ENCODE measurements around the gene EMC7. TPM values are rescaled to one million over a fixed set of nuclear protein-coding genes. Genes with fewer than 3 reads are reported as not detected.

EMC7 gene
- total and polyA plus RNA-seq, 9 of the 15 experiments (the other 6 are each of a cell fraction or from before 2014, with no cell fraction given): 25.8 to 92.8 (median 49.7) TPM

DNA sequence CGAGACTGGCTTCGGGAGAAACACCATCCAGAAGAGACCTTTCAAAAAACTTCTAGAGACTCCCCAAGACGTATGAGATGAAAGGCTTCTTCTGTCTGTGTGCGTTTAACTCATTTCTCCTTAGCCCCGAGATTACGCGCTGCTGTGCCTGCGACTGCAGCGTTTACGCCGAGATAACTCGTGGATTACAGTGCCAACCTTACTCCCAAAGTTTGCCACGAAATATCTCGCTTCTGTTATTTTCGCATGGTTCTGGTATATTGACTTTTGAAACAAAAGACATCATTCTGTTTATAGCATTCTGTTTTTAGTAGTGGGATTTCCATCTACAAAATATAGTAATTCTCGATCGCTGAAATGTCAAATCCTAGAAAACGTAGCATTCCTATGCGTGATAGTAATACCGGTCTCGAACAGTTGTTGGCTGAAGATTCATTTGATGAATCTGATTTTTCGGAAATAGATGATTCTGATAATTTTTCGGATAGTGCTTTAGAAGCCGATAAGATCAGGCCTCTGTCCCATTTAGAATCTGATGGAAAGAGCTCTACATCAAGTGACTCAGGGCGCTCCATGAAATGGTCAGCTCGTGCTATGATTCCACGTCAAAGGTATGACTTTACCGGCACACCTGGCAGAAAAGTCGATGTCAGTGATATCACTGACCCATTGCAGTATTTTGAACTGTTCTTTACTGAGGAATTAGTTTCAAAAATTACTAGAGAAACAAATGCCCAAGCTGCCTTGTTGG, 688 bp upstream of the EMC7 start (continued):
- TF ChIP-seq, protein P1, sequence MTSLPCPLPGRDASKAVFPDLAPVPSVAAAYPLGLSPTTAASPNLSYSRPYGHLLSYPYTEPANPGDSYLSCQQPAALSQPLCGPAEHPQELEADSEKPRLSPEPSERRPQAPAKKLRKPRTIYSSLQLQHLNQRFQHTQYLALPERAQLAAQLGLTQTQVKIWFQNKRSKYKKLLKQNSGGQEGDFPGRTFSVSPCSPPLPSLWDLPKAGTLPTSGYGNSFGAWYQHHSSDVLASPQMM (CRISPR knock-in tag; IDR thresholded peaks at IDR 0.05): no peak
- no peak for TF ChIP-seq ZNF408 (CRISPR knock-in tag; IDR thresholded peaks at IDR 0.05; ENCODE audit: low read depth)
- TF ChIP-seq NFATC3 (IDR thresholded peaks at IDR 0.05): no peak
- TF ChIP-seq ZNF184 (CRISPR knock-in tag; IDR thresholded peaks at IDR 0.05): no peak
- 0 out of 2 replicates have a peak, but pooled peaks have one; percentile 43 for TF ChIP-seq ERF (CRISPR knock-in tag; IDR thresholded peaks at IDR 0.05)
- no peak for TF ChIP-seq ZBTB17 (CRISPR knock-in tag; IDR thresholded peaks at IDR 0.05)
- no peak for TF ChIP-seq MEF2A (IDR thresholded peaks at IDR 0.05; ENCODE audit: control insufficient read depth, low read depth, low read length)
- no peak for TF ChIP-seq ZNF780A (CRISPR knock-in tag; IDR thresholded peaks at IDR 0.05)
- TF ChIP-seq ELK1 (CRISPR knock-in tag; IDR thresholded peaks at IDR 0.05): no peak
- TF ChIP-seq MYNN (IDR thresholded peaks at IDR 0.05): no peak
- TF ChIP-seq MYNN (CRISPR knock-in tag; IDR thresholded peaks at IDR 0.05): no peak
- TF ChIP-seq ZNF407 (IDR thresholded peaks at IDR 0.05; ENCODE audit: low read depth): no peak
- TF ChIP-seq, protein P2, sequence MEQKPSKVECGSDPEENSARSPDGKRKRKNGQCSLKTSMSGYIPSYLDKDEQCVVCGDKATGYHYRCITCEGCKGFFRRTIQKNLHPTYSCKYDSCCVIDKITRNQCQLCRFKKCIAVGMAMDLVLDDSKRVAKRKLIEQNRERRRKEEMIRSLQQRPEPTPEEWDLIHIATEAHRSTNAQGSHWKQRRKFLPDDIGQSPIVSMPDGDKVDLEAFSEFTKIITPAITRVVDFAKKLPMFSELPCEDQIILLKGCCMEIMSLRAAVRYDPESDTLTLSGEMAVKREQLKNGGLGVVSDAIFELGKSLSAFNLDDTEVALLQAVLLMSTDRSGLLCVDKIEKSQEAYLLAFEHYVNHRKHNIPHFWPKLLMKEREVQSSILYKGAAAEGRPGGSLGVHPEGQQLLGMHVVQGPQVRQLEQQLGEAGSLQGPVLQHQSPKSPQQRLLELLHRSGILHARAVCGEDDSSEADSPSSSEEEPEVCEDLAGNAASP (IDR thresholded peaks at IDR 0.05): no peak
- no peak; the same call in 1 of the 2 replicates for TF ChIP-seq TAF7 (tag; IDR thresholded peaks at IDR 0.05)
- TF ChIP-seq MIER1 (IDR thresholded peaks at IDR 0.05; ENCODE audit: low read depth): 0 out of 2 replicates have a peak, but pooled peaks have one; percentile 43
- TF ChIP-seq GABPA (tag; conservative IDR thresholded peaks at IDR 0.05; ENCODE audit: low read depth): peak; percentile 78
- TF ChIP-seq SMARCE1 (IDR thresholded peaks at IDR 0.05): 0 out of 2 replicates have a peak, but pooled peaks have one; percentile 0
- TF ChIP-seq BDP1 (IDR thresholded peaks at IDR 0.05; ENCODE audit: insufficient read depth, insufficient read length): no peak
- no peak for TF ChIP-seq ATF1 (CRISPR knock-in tag; IDR thresholded peaks at IDR 0.05)
- no peak; the same call in 1 of the 2 replicates for TF ChIP-seq ATF1 (tag; IDR thresholded peaks at IDR 0.05)

Measured in K562 (cell line).